GM23338 (cell line): ENCODE data around the gene CFL2. TPM values are rescaled to one million over a fixed set of nuclear protein-coding genes. Genes with fewer than 3 reads are reported as not detected.
A peak's percentile ranks its signal among the peaks of the same experiment; 100 is the strongest.

Source experiments
- ATAC-seq: fragments of 200-7000 bp; cut with Tn5 transposase; 3 replicates; pipeline ENCODE4 v1.9.1; 2020
- DNase-seq: peaks from one replicate; pipeline ENCODE4 v3.0.0-alpha.2; 2015; ENCODE audit warnings: low spot score
- H2AFZ ChIP-seq: fragments of 200-600 bp; sonication (generic); 2 replicates; pipeline ENCODE4 v1.8.0; 2016; ENCODE audit warnings: antibody characterized with exemption, mild to moderate bottlenecking, moderate library complexity
- H3F3A ChIP-seq: fragments of 200-600 bp; sonication (generic); replicated peaks from 2 replicates; pipeline ENCODE4 v1.8.0; 2017; ENCODE audit warnings: antibody characterized with exemption, mixed run types, low read depth
- H3K27ac ChIP-seq: fragments of 200-600 bp; sonication (generic); 2 replicates; pipeline ENCODE4 v1.6.1; 2016; ENCODE audit warnings: low read depth
- H3K27me3 ChIP-seq: fragments of 200-600 bp; sonication (generic); 2 replicates; pipeline ENCODE4 v1.8.0; 2016; ENCODE audit warnings: mild to moderate bottlenecking, mixed run types, moderate library complexity; ENCODE audit not compliant: insufficient read depth
- H3K36me3 ChIP-seq: fragments of 200-600 bp; sonication (generic); 2 replicates; pipeline ENCODE4 v1.8.0; 2016; ENCODE audit warnings: mild to moderate bottlenecking; ENCODE audit not compliant: insufficient read depth
- H3K4me1 ChIP-seq: fragments of 200-600 bp; sonication (generic); 2 replicates; pipeline ENCODE4 v1.8.0; 2016; ENCODE audit warnings: mild to moderate bottlenecking, moderate library complexity; ENCODE audit not compliant: insufficient read depth
- H3K4me2 ChIP-seq: fragments of 200-600 bp; sonication (generic); 2 replicates; pipeline ENCODE4 v1.7.1; 2017; ENCODE audit warnings: mixed run types
- H3K4me3 ChIP-seq: fragments of 200-600 bp; sonication (generic); 2 replicates; pipeline ENCODE4 v1.6.1; 2016; ENCODE audit warnings: mixed run types
- H3K79me2 ChIP-seq: fragments of 200-600 bp; sonication (generic); replicated peaks from 2 replicates; pipeline ENCODE4 v1.8.0; 2017; ENCODE audit warnings: mild to moderate bottlenecking; ENCODE audit not compliant: insufficient read depth
- H3K9me2 ChIP-seq: fragments of 200-600 bp; sonication (generic); 2 replicates; pipeline ENCODE4 v1.8.0; 2017; ENCODE audit not compliant: insufficient read depth
- H4K20me1 ChIP-seq: fragments of 200-600 bp; sonication (generic); replicated peaks from 2 replicates; pipeline ENCODE4 v1.8.0; 2017; ENCODE audit warnings: mild to moderate bottlenecking; ENCODE audit not compliant: insufficient read depth
- H3K27ac Mint-ChIP-seq: 2 replicates; pipeline ENCODE4 v1.8.0; 2020; ENCODE audit warnings: inconsistent platforms, mild to moderate bottlenecking, moderate library complexity, mixed read lengths
- H3K27me3 Mint-ChIP-seq: 3 replicates; pipeline ENCODE4 v1.8.0; 2022; ENCODE audit warnings: low read depth, mild to moderate bottlenecking, moderate library complexity, mixed read lengths, inconsistent platforms; ENCODE audit not compliant: insufficient read depth, poor library complexity
- H3K36me3 Mint-ChIP-seq: 3 replicates; pipeline ENCODE4 v1.8.0; 2021; ENCODE audit warnings: low read depth, mild to moderate bottlenecking, inconsistent platforms, moderate library complexity, mixed read lengths
- H3K4me1 Mint-ChIP-seq: 3 replicates; pipeline ENCODE4 v1.8.0; 2020; ENCODE audit warnings: mild to moderate bottlenecking, inconsistent platforms, mixed read lengths
- H3K4me3 Mint-ChIP-seq: 3 replicates; pipeline ENCODE4 v1.8.0; 2021; ENCODE audit warnings: moderate library complexity, mild to moderate bottlenecking, inconsistent platforms, mixed read lengths
- H3K9me3 Mint-ChIP-seq: 3 replicates; pipeline ENCODE4 v1.8.0; 2020; ENCODE audit warnings: moderate library complexity, mild to moderate bottlenecking, inconsistent platforms, mixed read lengths
- CREB1 ChIP-seq: fragments of 250-450 bp; sonication (Bioruptor Pico); IDR thresholded peaks from 2 replicates; pipeline ENCODE4 v1.5.0; 2020; ENCODE audit warnings: low read depth, mild to moderate bottlenecking, moderate library complexity
- EZH2 ChIP-seq: fragments of 200-600 bp; sonication (generic); IDR thresholded peaks from one replicate; pipeline ENCODE4 v1.8.0; 2017; ENCODE audit warnings: antibody characterized with exemption, mild to moderate bottlenecking, low read depth; ENCODE audit not compliant: unreplicated experiment
- EZH2phosphoT487 ChIP-seq: fragments of 200-600 bp; sonication (generic); IDR thresholded peaks from one replicate; pipeline ENCODE4 v1.8.1; 2018; ENCODE audit warnings: antibody characterized with exemption; ENCODE audit not compliant: unreplicated experiment
- JUNB ChIP-seq: IDR thresholded peaks from one replicate; pipeline ENCODE4 v1.6.1; 2016; ENCODE audit warnings: antibody characterized with exemption; ENCODE audit not compliant: unreplicated experiment
- NANOG ChIP-seq: IDR thresholded peaks from 2 replicates; pipeline ENCODE4 v1.6.1; 2016; ENCODE audit warnings: antibody characterized with exemption, borderline replicate concordance
- POLR2AphosphoS5 ChIP-seq: IDR thresholded peaks from 2 replicates; pipeline ENCODE4 v1.6.1; 2016; ENCODE audit warnings: antibody characterized with exemption, low read depth
- STAT1 ChIP-seq: IDR thresholded peaks from one replicate; pipeline ENCODE4 v1.6.1; 2016; ENCODE audit warnings: antibody characterized with exemption; ENCODE audit not compliant: unreplicated experiment
- ZNF114 ChIP-seq: fragments of 250-450 bp; sonication (Bioruptor Pico); IDR thresholded peaks from 2 replicates; pipeline ENCODE4 v1.5.0; 2020; ENCODE audit warnings: mild to moderate bottlenecking, moderate library complexity
- ZNF331 ChIP-seq: fragments of 250-450 bp; sonication (Bioruptor Pico); IDR thresholded peaks from 2 replicates; pipeline ENCODE4 v1.5.0; 2020; ENCODE audit warnings: low read depth, mild to moderate bottlenecking, moderate library complexity
- polyA plus RNA-seq: library from polyadenylated mRNA; unstranded; fragments of >200 nt; fragmentation: Nextera tagmentation; extraction: Ambion mirVana; gene quantifications from 2 replicates; pipeline ENCODE4 v1.2.1, GENCODE V29; 2016
- total RNA-seq: library from RNA; depleted of rRNA; stranded (reverse); fragments of >200 nt; shearing (Covaris generic); gene quantifications from 2 replicates; pipeline ENCODE4 v1.2.3, GENCODE V29; 2014
- TF ChIP-seq, protein P1 (sequence below): fragments of 250-450 bp; sonication (Bioruptor Pico); IDR thresholded peaks from 2 replicates; pipeline ENCODE4 v1.5.0; 2020; ENCODE audit warnings: mild to moderate bottlenecking, moderate library complexity
- TF ChIP-seq, protein P2 (sequence below), 2 experiments: fragments of 200-600 bp in 1 of 2; sonication (generic) in 1 of 2; conservative IDR thresholded peaks; 2 replicates each; pipeline versions ENCODE4 v1.5.1 to v1.6.1; 2016 to 2017; ENCODE audit warnings: antibody characterized with exemption in 2 of 2, low read depth in 2 of 2, mild to moderate bottlenecking in 2 of 2, moderate library complexity in 1 of 2
- TF ChIP-seq, protein P3 (sequence below): IDR thresholded peaks from one replicate; pipeline ENCODE4 v1.6.1; 2018; ENCODE audit warnings: antibody characterized with exemption; ENCODE audit not compliant: unreplicated experiment
- TF ChIP-seq, protein P4 (sequence below): IDR thresholded peaks from 2 replicates; pipeline ENCODE4 v1.6.1; 2016; ENCODE audit warnings: antibody characterized with exemption

The CFL2 gene
- total and polyA plus RNA-seq, 2 experiments from 2014 or later, result 10.9 to 14.8 TPM

DNA sequence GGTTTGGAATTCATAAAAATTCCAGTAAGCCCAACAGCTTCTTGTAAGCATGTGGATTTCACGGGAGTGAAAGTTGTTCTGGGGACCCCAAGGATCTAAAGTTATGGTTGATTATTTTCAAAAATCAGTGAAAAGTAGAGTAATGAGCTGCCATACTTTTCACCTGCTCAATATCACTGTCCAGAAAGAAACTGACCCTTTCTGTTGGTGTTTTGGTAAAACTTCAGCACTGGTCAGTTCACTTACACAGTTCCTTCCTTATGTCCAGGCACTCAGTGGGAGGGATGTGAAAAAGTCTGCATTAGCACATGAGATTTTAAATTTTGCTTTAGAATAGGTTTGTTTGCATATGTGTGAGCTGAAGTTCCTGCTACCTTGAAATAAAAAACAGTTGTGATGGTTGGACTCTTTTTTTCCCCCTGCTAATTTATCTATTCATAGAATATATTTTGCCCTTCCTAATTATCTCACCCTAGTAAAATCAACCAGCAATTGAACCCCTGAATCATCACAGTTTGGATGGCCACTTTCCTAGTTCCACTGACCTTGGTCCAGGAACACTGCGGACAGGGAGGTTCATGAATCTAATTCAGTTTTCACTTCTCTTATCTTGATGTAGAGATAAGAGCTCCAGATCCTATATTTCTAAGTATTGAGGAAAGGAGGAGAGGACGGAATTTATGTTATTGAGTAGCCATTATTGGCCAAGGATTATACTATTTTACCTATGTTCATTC is 25.8 kb downstream of the CFL2 start:
- no peaks in the 10 kb centered on the region for H3K36me3 Mint-ChIP-seq
- H3K27me3 Mint-ChIP-seq, result peaks cover 4% of the 10 kb centered on the region
- peak overlapping the region; percentile 25; the same call in 1 of the 2 replicates for H3K27ac Mint-ChIP-seq
- TF ChIP-seq EZH2 (no peak), POLR2AphosphoS5 (no peak), ZNF331 (CRISPR knock-in tag) (no peak), STAT1 (no peak), CREB1 (CRISPR knock-in tag) (no peak), EZH2phosphoT487 (no peak), JUNB (no peak), NANOG (no peak), ZNF114 (no peak)
- TF ChIP-seq, protein P1, sequence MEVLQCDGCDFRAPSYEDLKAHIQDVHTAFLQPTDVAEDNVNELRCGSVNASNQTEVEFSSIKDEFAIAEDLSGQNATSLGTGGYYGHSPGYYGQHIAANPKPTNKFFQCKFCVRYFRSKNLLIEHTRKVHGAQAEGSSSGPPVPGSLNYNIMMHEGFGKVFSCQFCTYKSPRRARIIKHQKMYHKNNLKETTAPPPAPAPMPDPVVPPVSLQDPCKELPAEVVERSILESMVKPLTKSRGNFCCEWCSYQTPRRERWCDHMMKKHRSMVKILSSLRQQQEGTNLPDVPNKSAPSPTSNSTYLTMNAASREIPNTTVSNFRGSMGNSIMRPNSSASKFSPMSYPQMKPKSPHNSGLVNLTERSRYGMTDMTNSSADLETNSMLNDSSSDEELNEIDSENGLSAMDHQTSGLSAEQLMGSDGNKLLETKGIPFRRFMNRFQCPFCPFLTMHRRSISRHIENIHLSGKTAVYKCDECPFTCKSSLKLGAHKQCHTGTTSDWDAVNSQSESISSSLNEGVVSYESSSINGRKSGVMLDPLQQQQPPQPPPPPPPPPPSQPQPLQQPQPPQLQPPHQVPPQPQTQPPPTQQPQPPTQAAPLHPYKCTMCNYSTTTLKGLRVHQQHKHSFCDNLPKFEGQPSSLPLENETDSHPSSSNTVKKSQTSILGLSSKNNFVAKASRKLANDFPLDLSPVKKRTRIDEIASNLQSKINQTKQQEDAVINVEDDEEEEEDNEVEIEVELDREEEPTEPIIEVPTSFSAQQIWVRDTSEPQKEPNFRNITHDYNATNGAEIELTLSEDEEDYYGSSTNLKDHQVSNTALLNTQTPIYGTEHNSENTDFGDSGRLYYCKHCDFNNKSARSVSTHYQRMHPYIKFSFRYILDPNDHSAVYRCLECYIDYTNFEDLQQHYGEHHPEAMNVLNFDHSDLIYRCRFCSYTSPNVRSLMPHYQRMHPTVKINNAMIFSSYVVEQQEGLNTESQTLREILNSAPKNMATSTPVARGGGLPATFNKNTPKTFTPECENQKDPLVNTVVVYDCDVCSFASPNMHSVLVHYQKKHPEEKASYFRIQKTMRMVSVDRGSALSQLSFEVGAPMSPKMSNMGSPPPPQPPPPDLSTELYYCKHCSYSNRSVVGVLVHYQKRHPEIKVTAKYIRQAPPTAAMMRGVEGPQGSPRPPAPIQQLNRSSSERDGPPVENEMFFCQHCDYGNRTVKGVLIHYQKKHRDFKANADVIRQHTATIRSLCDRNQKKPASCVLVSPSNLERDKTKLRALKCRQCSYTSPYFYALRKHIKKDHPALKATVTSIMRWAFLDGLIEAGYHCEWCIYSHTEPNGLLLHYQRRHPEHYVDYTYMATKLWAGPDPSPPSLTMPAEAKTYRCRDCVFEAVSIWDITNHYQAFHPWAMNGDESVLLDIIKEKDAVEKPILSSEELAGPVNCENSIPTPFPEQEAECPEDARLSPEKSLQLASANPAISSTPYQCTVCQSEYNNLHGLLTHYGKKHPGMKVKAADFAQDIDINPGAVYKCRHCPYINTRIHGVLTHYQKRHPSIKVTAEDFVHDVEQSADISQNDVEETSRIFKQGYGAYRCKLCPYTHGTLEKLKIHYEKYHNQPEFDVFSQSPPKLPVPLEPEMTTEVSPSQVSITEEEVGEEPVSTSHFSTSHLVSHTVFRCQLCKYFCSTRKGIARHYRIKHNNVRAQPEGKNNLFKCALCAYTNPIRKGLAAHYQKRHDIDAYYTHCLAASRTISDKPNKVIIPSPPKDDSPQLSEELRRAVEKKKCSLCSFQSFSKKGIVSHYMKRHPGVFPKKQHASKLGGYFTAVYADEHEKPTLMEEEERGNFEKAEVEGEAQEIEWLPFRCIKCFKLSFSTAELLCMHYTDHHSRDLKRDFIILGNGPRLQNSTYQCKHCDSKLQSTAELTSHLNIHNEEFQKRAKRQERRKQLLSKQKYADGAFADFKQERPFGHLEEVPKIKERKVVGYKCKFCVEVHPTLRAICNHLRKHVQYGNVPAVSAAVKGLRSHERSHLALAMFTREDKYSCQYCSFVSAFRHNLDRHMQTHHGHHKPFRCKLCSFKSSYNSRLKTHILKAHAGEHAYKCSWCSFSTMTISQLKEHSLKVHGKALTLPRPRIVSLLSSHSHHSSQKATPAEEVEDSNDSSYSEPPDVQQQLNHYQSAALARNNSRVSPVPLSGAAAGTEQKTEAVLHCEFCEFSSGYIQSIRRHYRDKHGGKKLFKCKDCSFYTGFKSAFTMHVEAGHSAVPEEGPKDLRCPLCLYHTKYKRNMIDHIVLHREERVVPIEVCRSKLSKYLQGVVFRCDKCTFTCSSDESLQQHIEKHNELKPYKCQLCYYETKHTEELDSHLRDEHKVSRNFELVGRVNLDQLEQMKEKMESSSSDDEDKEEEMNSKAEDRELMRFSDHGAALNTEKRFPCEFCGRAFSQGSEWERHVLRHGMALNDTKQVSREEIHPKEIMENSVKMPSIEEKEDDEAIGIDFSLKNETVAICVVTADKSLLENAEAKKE, result no peak
- TF ChIP-seq, protein P2, sequence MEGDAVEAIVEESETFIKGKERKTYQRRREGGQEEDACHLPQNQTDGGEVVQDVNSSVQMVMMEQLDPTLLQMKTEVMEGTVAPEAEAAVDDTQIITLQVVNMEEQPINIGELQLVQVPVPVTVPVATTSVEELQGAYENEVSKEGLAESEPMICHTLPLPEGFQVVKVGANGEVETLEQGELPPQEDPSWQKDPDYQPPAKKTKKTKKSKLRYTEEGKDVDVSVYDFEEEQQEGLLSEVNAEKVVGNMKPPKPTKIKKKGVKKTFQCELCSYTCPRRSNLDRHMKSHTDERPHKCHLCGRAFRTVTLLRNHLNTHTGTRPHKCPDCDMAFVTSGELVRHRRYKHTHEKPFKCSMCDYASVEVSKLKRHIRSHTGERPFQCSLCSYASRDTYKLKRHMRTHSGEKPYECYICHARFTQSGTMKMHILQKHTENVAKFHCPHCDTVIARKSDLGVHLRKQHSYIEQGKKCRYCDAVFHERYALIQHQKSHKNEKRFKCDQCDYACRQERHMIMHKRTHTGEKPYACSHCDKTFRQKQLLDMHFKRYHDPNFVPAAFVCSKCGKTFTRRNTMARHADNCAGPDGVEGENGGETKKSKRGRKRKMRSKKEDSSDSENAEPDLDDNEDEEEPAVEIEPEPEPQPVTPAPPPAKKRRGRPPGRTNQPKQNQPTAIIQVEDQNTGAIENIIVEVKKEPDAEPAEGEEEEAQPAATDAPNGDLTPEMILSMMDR (conservative IDR thresholded peaks at IDR 0.05; ENCODE audit: low read depth in 2 of 2), result no peak
- TF ChIP-seq, protein P3, sequence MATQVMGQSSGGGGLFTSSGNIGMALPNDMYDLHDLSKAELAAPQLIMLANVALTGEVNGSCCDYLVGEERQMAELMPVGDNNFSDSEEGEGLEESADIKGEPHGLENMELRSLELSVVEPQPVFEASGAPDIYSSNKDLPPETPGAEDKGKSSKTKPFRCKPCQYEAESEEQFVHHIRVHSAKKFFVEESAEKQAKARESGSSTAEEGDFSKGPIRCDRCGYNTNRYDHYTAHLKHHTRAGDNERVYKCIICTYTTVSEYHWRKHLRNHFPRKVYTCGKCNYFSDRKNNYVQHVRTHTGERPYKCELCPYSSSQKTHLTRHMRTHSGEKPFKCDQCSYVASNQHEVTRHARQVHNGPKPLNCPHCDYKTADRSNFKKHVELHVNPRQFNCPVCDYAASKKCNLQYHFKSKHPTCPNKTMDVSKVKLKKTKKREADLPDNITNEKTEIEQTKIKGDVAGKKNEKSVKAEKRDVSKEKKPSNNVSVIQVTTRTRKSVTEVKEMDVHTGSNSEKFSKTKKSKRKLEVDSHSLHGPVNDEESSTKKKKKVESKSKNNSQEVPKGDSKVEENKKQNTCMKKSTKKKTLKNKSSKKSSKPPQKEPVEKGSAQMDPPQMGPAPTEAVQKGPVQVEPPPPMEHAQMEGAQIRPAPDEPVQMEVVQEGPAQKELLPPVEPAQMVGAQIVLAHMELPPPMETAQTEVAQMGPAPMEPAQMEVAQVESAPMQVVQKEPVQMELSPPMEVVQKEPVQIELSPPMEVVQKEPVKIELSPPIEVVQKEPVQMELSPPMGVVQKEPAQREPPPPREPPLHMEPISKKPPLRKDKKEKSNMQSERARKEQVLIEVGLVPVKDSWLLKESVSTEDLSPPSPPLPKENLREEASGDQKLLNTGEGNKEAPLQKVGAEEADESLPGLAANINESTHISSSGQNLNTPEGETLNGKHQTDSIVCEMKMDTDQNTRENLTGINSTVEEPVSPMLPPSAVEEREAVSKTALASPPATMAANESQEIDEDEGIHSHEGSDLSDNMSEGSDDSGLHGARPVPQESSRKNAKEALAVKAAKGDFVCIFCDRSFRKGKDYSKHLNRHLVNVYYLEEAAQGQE, result no peak
- TF ChIP-seq, protein P4, sequence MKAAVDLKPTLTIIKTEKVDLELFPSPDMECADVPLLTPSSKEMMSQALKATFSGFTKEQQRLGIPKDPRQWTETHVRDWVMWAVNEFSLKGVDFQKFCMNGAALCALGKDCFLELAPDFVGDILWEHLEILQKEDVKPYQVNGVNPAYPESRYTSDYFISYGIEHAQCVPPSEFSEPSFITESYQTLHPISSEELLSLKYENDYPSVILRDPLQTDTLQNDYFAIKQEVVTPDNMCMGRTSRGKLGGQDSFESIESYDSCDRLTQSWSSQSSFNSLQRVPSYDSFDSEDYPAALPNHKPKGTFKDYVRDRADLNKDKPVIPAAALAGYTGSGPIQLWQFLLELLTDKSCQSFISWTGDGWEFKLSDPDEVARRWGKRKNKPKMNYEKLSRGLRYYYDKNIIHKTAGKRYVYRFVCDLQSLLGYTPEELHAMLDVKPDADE, result no peak
- Histone ChIP-seq H2AFZ (0 out of 2 replicates have a peak overlapping the region, but pooled peaks have one; percentile 1), H3K27ac (no peak overlapping the region), H3K36me3 (no peaks in the 10 kb centered on the region), H3K27me3 (no peaks in the 10 kb centered on the region), H3F3A (no peaks in the 10 kb centered on the region), H4K20me1 (no peaks in the 10 kb centered on the region), H3K4me1 (peaks cover 34% of the 10 kb centered on the region), H3K4me3 (no peak overlapping the region), H3K79me2 (no peaks in the 10 kb centered on the region), H3K9me2 (no peaks in the 10 kb centered on the region), H3K4me2 (peak overlapping the region; percentile 44)
- no peak for DNase-seq
- no peak for ATAC-seq
- H3K4me1 Mint-ChIP-seq, result peaks cover 37% of the 10 kb centered on the region
- H3K4me3 Mint-ChIP-seq, result no peak overlapping the region; the same call in 2 of the 3 replicates
- no peaks in the 10 kb centered on the region for H3K9me3 Mint-ChIP-seq
